ENCODE results near the gene TOP3B. TPM values are rescaled to one million over a fixed set of nuclear protein-coding genes. Genes with fewer than 3 reads are reported as not detected.
A peak's percentile ranks its signal among the peaks of the same experiment; 100 is the strongest.

Gene TOP3B
- total and polyA plus RNA-seq, 9 of the 15 experiments (the other 6 are each of a cell fraction or from before 2014, with no cell fraction given) = 3.0 to 188 (median 112) TPM

- TF ChIP-seq RERE (CRISPR knock-in tag; IDR thresholded peaks at IDR 0.05; ENCODE audit: borderline replicate concordance) (no peak), ZBED1 (IDR thresholded peaks at IDR 0.05) (no peak), KAT7 (CRISPR knock-in tag; IDR thresholded peaks at IDR 0.05; ENCODE audit: borderline replicate concordance) (no peak), ZNF395 (CRISPR knock-in tag; IDR thresholded peaks at IDR 0.05) (no peak), ZNF778 (CRISPR knock-in tag; IDR thresholded peaks at IDR 0.05) (no peak), MBD2 (IDR thresholded peaks at IDR 0.05; ENCODE audit: borderline replicate concordance, low read depth) (no peak), ZNF398 (CRISPR knock-in tag; IDR thresholded peaks at IDR 0.05) (peak; percentile 8; the same call in 1 of the 2 replicates), CLOCK (CRISPR knock-in tag; IDR thresholded peaks at IDR 0.05; ENCODE audit: borderline replicate concordance) (0 out of 2 replicates have a peak, but pooled peaks have one; percentile 22), ZFP91 (CRISPR knock-in tag; IDR thresholded peaks at IDR 0.05) (no peak), NR2C1 (IDR thresholded peaks at IDR 0.05) (no peak), NR2C1 (tag; IDR thresholded peaks at IDR 0.05) (no peak), CBX5 (IDR thresholded peaks at IDR 0.05; ENCODE audit: borderline replicate concordance, low read depth) (no peak)
Observed at GRCh38 chr22:22018825-22019658, 36.5 kb upstream of the TOP3B start (continued).
